DND-41 (cell line): ENCODE results near the gene TMEM184B.

Experiments used
- CTCF ChIP-seq: IDR thresholded peaks from 2 replicates; pipeline ENCODE4 v1.5.1; 2012; ENCODE audit warnings: borderline replicate concordance, low read length, moderate library complexity, mild to moderate bottlenecking; ENCODE audit not compliant: poor library complexity, severe bottlenecking; ENCODE audit errors: extremely low read depth
- EZH2 ChIP-seq: IDR thresholded peaks from 3 replicates; pipeline ENCODE4 v1.6.1; 2012; ENCODE audit warnings: borderline replicate concordance, low read depth, mild to moderate bottlenecking, moderate library complexity, low read length, inconsistent platforms; ENCODE audit not compliant: severe bottlenecking

- TF ChIP-seq CTCF (no peak), EZH2 (no peak)
Measured at GRCh38 chr22:38314933-38315822, 42.4 kb upstream of the TMEM184B start.
